Kidney (tissue), 14 donors: ENCODE results near the gene CCDC92B. TPM values are rescaled to one million over a fixed set of nuclear protein-coding genes. Genes with fewer than 3 reads are reported as not detected.

Source experiments
- DNase-seq, 5 donors: peaks; one replicate each; pipeline ENCODE4 v3.0.0-alpha.2; 2013 to 2020
- FAIRE-seq: peaks from 2 replicates; lab custom pipeline; 2012; peaks lifted over from hg19 to GRCh38; lab: Jason Lieb, UNC
- H3K27ac ChIP-seq, 2 donors: one replicate each; pipeline ENCODE4 v1.7.0; 2013; ENCODE audit warnings: low read depth in 2 of 2, low read length in 2 of 2, inconsistent platforms in 1 of 2
- H3K27me3 ChIP-seq: one replicate; pipeline ENCODE4 v1.7.1; 2013; ENCODE audit warnings: low read length, inconsistent platforms; ENCODE audit not compliant: control insufficient read depth, insufficient read depth
- H3K36me3 ChIP-seq, 3 donors: one replicate each; pipeline versions ENCODE4 v1.7.0 to v1.7.1; 2013; ENCODE audit warnings: low read length in 3 of 3, control low read depth in 1 of 3, inconsistent platforms in 1 of 3; ENCODE audit not compliant: insufficient read depth in 3 of 3, control insufficient read depth in 2 of 3
- H3K4me1 ChIP-seq, 3 donors: one replicate each; pipeline versions ENCODE4 v1.7.0 to v1.7.1; 2013; ENCODE audit warnings: low read length in 3 of 3, inconsistent platforms in 1 of 3, low read depth in 1 of 3; ENCODE audit not compliant: control insufficient read depth in 2 of 3, insufficient read depth in 2 of 3
- H3K4me3 ChIP-seq, 3 donors: one replicate each; pipeline versions ENCODE4 v1.7.0 to v1.8.1; 2013; ENCODE audit warnings: low read length in 3 of 3, control low read depth in 1 of 3, inconsistent platforms in 1 of 3
- H3K9ac ChIP-seq, 3 donors: one replicate each; pipeline versions ENCODE4 v1.7.0 to v1.7.1; 2013; ENCODE audit warnings: low read length in 3 of 3, control low read depth in 1 of 3, inconsistent platforms in 1 of 3
- H3K9me3 ChIP-seq, 3 donors: one replicate each; pipeline versions ENCODE4 v1.7.0 to v1.7.1; 2013; ENCODE audit warnings: low read length in 3 of 3, control low read depth in 1 of 3, inconsistent platforms in 1 of 3; ENCODE audit not compliant: control insufficient read depth in 2 of 3, insufficient read depth in 1 of 3
- intact Hi-C: fragments of 100-400 bp; cut with DNase I; formaldehyde crosslinking; loops from one replicate; pipeline ENCODE4 v1.11.1; 2022
- polyA plus RNA-seq: library from polyadenylated mRNA; stranded (reverse); fragments of 350-450 nt; fragmentation: Illumina TruSeq; extraction: RNeasy Lipid Tissue Mini Kit (QIAGEN cat#74804); gene quantifications from one replicate; pipeline ENCODE4 v1.2.3, GENCODE V29; 2014; ENCODE audit warnings: low read depth, low replicate concordance; ENCODE audit not compliant: insufficient read depth
- total RNA-seq: library from RNA; stranded (reverse); fragmentation: NEBNext Ultra II Directional; extraction: Animal tissue kit (Norgen Biotek cat#: 25700); gene quantifications from one replicate; pipeline ENCODE4 v1.2.1, GENCODE V29; 2021
- TF ChIP-seq, protein P1 (sequence below): IDR thresholded peaks from 3 replicates; pipeline ENCODE4 v1.5.1; 2012; ENCODE audit warnings: mild to moderate bottlenecking, moderate library complexity, borderline replicate concordance; ENCODE audit not compliant: insufficient read depth; ENCODE audit errors: extremely low read depth
- donor health status: control.
- donor health status: control.
- donor health status: control.
- donor health status: control.
- donor health status: control.
- donor health status: DM: yes; HTN: yes; CAD: no.
- donor health status: Normal renal cell carcinoma (clear cell type).

The CCDC92B gene
- total and polyA plus RNA-seq, 2 donors from 2014 or later: 0.11 to 1.0 TPM

DNA sequence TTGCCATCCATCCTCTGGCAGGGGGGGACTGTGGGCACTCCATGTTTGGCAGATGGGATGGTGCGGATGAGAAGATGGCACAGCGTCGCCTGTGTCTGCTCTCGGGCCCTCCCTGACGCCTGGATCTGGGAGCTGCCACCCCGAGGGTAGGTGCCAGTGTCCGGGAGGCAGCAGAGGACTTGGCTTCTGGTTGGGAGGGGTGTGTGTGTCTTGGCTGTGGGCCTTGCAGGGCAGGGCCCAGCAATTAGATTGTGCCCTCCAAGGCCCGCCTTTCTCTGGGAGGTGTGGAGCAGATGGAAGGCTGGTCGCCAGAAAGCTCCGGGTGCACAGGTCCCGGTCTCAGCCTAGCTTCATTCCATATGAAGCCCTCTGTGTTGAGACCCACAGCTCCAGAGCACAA is 48.2 kb upstream of the CCDC92B start:
- Histone ChIP-seq H3K27ac (no peak overlapping the region), H3K36me3 (no peaks in the 10 kb centered on the region), H3K27me3 (no peaks in the 10 kb centered on the region), H3K4me3 (no peak overlapping the region), H3K4me1 (no peaks in the 10 kb centered on the region), H3K9ac (no peak overlapping the region), H3K9me3 (no peaks in the 10 kb centered on the region)
- DNase-seq (no peak), FAIRE-seq (no peak)
- TF ChIP-seq, protein P1, sequence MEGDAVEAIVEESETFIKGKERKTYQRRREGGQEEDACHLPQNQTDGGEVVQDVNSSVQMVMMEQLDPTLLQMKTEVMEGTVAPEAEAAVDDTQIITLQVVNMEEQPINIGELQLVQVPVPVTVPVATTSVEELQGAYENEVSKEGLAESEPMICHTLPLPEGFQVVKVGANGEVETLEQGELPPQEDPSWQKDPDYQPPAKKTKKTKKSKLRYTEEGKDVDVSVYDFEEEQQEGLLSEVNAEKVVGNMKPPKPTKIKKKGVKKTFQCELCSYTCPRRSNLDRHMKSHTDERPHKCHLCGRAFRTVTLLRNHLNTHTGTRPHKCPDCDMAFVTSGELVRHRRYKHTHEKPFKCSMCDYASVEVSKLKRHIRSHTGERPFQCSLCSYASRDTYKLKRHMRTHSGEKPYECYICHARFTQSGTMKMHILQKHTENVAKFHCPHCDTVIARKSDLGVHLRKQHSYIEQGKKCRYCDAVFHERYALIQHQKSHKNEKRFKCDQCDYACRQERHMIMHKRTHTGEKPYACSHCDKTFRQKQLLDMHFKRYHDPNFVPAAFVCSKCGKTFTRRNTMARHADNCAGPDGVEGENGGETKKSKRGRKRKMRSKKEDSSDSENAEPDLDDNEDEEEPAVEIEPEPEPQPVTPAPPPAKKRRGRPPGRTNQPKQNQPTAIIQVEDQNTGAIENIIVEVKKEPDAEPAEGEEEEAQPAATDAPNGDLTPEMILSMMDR: no peak
- intact Hi-C loops: no loop called here

DNA sequence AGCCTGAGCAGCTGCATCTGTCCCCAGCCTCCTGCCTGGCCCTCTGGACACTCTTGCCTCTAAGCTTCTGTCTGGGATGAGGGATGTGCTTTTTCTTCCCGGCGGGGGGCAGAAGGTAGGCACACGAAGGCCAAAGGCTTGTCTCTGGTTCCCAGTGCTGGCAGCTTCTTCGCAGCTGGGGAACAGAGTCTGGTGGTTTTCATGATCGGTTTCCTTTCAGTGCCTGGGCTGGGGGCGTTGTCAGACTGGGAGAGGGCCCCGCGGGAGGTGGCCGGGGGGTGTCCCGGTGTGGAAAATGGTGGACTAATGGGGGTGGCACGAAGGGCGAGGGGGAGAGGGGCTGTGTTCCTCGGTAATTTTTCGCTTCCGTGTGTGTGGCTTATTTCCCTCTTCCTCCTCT is 47.8 kb upstream of the CCDC92B start:
- TF ChIP-seq, protein P1: no peak
- no peaks in the 10 kb centered on the region for H3K4me1 ChIP-seq
- no peak overlapping the region for H3K9ac ChIP-seq
- FAIRE-seq: no peak
- intact Hi-C loops: no loop called here
- H3K36me3 ChIP-seq: no peaks in the 10 kb centered on the region
- no peak overlapping the region for H3K27ac ChIP-seq
- no peak overlapping the region for H3K4me3 ChIP-seq
- H3K9me3 ChIP-seq: no peaks in the 10 kb centered on the region
- no peak for DNase-seq
- H3K27me3 ChIP-seq: no peaks in the 10 kb centered on the region

DNA sequence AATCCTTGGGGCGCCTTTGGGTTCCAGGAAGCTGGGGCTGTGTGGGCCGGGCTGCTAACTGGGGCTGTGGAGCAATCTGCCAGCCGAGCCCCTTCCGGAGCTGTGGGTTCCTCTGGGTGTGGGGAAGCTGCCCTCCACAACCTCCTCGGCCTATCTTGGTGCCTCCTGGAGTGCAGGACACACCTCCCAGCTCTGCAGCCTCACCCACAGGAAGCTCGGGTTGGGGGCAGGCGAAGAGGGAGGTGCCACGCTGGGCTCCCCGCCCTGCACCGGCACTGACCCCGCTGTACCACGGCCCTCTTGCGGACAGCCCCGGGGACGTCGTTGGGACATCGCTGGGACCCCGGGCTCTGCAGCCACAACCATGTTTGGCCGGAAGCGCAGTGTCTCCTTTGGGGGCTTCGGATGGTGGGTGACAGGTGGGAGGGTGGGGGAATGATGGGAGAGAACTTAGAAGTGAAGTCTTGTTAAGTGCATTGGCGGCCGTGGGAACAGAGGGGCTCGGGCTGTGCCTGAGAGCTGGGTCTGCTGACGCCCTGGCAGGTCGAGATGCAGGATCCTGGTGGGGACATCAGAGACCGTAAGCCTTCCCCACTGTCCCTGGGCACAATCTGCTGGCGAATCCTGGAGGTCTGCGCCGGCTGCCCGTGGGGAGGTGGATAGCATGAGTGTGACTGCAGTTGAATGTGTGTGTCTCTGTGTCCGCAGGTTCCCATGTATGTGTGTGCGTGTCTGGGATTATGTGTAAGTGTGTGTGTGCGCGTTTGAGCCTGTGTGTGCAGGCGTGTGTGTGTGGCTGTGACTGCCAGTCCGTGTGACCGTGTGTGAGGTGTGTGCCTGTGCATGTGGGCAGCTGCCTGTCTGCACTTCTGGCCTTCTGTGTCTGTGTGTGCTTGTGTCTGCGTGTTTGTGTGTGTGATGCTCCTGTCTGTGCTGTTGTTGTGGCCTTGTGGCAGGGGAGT is 47.0 kb upstream of the CCDC92B start, which contains the start of gene RAP1GAP2:
Gene RAP1GAP2, plus strand, starts transcription at position 275 of the 962 bp plus-strand sequence. Its CDS starts 90 bp downstream, at position 365.
- intact Hi-C loops: no loop called here
- H3K27me3 ChIP-seq: no peaks in the 10 kb centered on the region
- no peak within 1 kb of the TSS for H3K27ac ChIP-seq
- no peak for FAIRE-seq
- TF ChIP-seq, protein P1: no peak
- no peaks in the 10 kb centered on the region for H3K9me3 ChIP-seq
- H3K9ac ChIP-seq: no peak within 1 kb of the TSS
- no peaks in the 10 kb centered on the region for H3K4me1 ChIP-seq
- no peak within 1 kb of the TSS for H3K4me3 ChIP-seq
- H3K36me3 ChIP-seq: no peaks in the 10 kb centered on the region
- peak in 1 of 5 donors; percentile 88 for DNase-seq
